ENCODE measurements around the gene SH2D7.

GRCh38 chr15:78104566-78105475, 12.5 kb downstream of the SH2D7 start:
- TF ChIP-seq CTCF (conservative IDR thresholded peaks at IDR 0.05; ENCODE audit: low read length) (no peak), EZH2phosphoT487 (IDR thresholded peaks at IDR 0.05; ENCODE audit: borderline replicate concordance) (no peak)
